ENCODE measurements around the gene MARS2.
"Not testable (repeated sequence)": the region's sequence is repeated elsewhere in the genome, so short reads cannot be mapped to it uniquely, and the experiment has no call there.

The MARS2 gene

DNA sequence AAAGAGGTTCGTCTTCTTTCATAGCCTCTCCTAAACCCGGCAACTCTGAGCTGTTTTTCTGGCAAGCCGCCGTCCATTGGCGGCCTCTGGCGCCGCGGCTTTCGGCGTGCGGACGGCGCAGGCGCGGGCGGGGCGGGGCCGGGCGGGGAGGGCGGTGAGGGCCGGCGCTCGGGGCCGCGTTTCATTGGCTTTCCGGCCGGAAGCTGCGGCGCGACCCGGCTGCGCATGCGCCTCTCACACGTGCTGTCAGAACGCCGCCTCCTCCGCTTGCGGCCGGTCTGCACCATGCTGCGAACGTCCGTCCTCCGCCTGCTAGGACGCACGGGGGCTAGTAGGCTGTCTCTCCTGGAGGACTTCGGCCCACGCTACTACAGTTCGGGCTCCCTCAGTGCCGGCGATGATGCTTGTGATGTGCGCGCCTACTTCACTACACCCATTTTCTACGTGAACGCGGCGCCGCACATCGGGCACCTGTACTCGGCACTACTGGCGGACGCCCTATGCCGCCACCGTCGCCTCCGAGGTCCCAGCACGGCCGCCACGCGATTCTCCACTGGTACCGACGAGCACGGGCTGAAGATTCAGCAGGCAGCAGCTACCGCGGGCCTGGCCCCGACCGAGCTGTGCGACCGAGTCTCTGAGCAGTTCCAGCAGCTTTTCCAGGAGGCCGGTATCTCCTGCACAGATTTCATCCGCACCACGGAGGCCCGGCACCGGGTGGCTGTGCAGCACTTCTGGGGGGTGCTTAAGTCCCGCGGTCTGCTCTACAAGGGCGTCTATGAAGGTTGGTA is at the start of gene MARS2:
TSS of gene MARS2 (plus strand) at position 249 of the 791 bp plus-strand sequence. CDS start at position 286, 37 bp downstream.
- peak; percentile 93 to 94 for DNase-seq

DNA sequence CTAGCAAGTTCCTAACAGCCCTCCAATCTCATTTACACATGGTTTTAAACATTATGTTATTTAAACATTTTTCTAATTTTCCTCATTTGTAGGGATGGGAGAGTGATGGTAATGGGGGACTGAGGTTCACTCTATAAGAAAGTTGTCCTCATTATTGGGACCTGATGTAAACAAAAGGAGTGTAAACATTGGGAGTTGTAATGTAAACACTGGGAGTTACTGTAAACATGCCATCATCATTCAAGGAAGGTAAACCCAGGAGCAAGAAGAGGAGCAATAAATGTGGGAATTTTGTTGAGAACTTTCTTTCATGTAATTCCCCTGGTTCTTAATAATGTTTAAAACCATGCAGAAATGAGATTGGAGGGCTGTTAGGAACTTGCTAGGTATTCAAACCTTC is 47.6 kb upstream of the MARS2 start:
- no peak for DNase-seq

DNA sequence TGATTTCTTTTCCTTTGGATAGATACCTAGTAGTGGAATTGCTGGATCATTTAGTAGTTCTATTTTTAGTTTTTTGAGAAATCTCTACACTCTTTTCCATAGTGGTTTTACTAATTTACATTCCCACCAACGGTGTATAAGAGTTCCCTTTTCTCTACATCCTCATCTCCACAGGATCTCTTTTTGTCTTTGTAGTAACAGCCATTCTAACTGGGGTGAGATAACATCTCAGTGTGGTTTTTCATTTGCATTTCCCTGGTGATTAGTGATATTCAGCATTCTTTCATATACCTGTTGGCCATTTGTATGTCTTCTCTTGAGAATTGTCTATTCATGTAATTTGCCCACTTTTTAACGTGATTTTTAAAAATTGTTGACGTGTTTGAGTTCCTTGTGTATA is 43.5 kb upstream of the MARS2 start:
- DNase-seq = no peak

DNA sequence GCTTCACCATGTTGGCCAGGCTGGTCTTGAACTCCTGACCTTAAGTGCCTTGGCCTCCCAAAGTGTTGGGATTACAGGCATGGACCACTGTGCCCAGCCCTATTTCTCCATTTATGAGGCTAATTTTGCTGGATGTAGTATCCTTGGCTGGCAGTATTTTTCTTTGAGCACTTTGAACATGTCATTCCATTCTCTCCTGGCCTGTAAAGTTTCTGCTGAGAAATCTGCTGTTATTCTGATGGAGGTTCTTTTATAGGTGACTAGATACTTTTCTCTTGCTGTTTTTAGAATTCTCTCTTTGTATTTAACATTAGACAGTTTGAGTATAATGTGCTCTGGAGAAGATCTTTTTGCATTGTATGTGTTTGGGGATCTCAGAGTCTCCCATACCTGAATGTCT is 38.9 kb upstream of the MARS2 start:
- no peak for DNase-seq

DNA sequence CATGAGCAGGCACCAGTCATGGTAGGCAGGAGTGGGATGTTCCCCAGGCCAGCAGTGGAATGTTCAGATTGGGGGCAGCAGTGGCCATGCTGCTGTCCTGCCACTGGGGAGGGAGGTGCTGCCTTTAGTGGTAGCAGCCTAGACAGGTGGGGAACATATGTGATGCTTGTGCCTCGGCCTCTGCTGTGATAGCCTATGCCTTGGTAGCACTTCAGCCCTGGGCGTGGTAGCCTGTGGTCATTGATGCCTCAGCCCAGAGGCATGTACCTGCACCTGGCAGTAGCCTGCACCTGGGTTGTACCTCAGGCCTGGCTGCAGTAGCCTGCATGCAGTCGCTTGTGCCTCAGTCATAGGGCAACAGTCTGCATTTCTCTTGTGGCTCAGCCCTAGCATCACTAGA is 36.9 kb upstream of the MARS2 start:
- no peak for DNase-seq

DNA sequence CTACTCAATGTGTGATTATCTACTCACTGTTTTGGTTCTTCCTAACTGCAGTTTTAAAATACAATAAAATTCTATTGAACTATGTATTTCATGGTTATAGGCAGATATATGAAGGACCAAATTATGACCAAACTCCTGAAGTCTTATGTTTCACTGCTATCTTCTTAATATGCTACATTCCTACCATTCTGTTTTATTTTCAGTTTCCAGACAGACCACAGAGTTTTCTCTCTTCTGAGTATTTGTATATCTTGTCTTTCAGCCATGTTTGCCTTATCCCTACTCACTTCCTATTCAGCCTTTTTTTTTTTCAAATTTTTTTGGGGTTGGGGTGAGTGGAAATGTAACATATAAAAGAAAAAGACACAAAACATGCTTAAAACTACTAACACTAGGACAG is 36.1 kb upstream of the MARS2 start:
- no peak for DNase-seq

DNA sequence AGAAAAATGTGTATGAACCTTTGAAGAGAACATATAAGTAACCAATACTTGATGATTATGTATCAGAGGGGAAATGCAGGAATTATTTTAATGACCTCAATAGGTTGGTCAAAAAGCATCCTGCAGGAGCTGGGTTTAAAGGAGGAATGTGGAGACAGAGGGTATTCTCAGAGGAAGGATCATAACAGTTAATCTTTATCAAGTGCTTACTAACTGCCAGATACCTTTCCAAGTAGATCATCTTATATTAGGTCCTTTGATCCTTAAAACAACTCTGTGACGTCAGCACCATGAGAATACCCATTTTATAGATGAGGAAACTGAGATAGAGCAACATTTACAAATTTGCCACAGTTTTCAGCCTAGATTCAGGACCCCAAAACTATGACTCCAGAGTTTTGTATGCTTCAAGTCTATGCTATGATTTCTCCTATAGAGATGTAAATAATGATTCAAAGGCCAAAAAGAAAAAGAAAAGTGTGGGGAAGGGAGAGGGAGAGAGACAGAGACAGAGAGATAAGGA is 32.7 kb upstream of the MARS2 start:
- DNase-seq = no peak

DNA sequence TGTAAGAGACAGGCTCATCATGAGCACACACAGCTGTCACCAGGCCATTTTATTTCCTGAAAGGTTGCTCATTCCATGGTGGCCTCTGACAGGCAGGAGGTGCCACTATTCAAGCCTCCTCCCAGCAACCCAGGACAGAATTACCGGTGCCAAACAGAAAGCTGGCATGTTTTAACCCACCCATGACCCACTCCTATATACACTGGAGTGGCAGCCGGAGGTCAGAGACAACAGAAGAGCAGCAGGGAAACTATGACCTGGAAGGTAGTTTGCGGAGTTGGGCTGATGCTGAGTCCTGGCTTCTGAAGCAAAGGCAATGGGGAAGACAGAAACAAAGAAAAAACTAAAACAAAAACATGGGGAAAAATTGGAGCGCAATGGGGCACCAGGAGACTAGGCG is 32.1 kb upstream of the MARS2 start:
- DNase-seq = no peak

DNA sequence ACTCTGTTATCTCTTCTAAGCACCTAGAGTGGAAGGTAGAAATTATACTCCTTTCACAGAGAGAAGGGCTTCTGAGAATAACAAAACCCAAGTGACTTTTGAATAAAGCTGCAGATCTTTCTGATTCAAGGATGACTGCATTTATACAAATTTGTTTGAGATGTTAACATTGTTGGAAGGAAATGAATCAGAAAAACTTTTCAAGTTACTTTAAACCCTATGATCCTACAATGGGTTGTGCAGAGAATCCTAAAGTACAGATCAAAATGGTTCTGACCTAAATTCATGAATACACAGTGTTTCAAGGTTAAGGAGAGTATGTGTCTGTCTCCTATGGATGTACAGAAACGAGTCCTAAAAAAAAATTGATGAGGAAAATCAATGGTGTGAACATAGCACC is 31.6 kb upstream of the MARS2 start:
- no peak for DNase-seq

DNA sequence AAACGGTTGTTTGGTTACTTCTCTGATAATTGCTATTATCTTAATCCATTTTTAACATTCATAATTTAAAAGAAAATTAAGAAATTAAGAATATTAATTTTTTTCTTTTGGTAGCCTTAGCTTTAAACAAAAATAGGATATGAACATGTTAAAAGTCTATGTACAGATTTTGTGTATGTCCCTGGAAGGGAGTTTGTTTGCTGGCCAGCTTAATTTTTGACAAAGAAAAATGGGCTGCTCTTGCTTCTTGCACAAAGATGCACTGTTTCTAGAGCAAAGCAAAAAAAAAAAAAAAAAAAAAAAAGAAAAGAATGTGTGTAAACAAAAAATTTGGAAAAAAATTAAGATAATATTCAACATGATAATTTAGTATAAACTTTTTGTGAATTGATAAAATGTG is 31.1 kb upstream of the MARS2 start:
- DNase-seq = no peak

DNA sequence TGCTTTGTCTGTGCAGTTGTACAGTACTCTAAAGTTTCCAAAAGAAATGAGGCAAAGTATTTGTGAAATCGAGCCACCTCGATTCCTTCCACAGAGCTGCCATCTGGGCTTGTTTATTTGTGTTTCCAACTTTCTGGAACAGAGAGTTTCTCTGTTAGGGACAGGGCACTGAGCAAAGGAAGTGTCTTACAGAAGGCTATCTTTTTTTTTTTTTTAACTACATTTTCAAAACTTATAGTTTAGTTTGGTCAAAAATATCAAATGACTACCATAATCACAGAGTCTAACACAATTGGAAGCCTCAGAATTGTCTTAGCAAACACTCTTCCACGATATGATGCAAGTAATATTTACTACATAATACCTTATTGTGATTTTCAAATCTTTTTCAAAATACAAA is 30.6 kb upstream of the MARS2 start:
- no peak for DNase-seq

DNA sequence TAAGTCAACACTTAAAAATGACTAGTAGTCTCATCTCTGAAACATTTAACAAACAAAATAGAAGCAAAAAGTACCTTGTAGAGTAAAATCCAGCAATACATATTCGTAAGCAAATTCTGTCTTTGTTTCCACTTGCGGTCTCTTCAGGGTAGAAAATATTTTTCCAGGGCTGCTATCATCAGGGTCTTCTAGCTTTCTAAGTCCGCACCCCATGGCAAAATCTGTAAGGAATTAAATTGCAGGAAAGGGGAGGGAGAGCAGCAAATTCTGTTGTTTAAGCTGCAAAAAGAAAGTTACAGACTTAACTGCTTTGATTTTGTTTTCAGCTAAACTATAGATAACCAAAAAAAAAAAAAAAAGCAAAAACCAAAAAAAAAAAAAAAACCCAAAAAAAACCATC is 29.9 kb upstream of the MARS2 start, which contains the start of gene RFTN2:
TSS of gene RFTN2 (minus strand) at position 342 of the 400 bp plus-strand sequence. CDS start at position 213, 129 bp downstream.
- no peak for DNase-seq

DNA sequence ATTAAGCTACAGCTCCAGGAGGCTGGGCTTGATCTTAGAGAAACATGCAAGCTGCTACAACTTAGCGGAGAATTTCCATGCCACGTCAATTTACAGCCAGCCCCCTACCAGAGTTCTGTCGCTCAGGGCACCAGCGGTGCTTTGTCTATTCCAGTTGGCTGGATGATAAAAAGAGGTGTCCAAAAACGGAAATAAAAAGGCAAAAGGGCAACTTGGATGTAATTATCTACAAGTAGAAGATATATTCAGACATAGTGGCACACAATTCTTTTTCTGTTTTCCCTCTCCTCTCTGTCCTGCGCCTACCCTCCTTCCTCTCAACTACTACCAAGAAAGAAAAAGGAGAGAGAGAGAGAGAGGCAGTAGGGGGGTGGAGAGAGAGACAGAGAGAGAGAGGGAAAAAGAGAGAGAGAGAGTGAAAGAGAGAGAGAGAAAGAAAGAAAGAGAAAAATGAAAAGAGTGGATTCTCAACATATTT is 29.4 kb upstream of the MARS2 start:
- DNase-seq = no peak

DNA sequence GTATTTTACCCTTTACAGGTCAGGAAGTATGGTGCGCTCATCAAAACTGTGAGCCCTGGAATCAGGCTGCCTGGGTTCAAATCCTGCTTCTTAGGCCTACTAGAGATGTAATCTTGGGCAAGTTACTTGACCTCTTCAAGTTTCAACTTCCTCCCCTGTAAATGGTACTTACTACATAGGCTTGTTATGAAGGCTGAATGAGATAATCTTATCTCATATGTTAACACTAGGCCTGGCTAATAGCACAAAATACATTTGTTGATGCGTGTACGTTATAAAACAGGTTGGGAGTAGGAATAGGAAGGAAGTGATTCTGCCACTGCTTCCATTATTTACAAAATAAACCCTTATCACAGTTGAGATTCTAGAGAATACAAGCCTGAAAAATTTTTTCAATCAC is 28.1 kb upstream of the MARS2 start:
- DNase-seq = no peak

DNA sequence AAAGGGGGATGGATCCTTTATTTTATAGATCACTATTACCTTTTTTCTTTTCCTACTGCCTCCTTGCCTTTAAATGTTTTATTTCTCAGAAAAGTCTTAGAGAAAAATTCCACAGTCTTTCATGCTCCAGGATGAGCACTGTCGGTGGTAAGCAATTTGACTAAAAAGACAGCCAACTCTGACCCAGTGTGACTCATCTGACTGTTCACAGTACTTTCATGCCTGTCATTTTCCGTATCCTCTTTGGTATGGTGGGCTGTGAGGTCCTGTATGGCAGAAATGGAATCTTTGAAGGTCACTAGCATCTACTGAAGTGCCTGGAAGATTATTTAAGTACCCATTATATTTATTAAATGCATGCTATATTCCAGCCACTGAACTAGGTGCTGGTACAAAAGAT is 27.7 kb upstream of the MARS2 start:
- DNase-seq = no peak

DNA sequence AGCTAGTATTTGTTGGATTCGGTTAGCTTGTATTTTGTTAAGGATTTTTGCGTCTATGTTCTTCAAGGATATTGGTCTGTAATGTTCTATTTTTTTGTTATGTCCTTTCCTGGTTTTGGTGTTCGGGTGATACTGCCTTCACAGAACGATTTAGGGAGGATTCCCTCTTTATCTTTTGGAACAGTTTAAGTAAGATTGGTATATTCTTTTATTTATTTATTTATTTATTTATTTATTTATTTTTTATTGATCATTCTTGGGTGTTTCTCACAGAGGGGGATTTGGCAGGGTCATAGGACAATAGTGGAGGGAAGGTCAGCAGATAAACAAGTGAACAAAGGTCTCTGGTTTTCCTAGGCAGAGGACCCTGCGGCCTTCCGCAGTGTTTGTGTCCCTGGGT is 10.0 kb upstream of the MARS2 start:
- DNase-seq = not testable (repeated sequence)

DNA sequence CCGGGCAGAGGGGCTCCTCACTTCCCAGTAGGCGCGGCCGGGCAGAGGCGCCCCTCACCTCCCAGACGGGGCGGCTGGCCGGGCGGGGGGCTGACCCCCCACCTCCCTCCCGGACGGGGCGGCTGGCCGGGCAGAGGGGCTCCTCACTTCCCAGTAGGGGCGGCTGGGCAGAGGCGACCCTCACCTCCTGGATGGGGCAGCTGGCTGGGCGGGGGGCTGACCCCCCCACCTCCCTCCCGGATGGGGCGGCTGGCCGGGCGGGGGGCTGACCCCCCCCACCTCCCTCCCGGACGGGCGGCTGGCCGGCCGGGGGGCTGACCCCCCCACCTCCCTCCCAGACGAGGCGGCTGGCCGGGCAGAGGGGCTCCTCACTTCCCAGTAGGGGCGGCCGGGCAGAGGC is 9.2 kb upstream of the MARS2 start:
- DNase-seq = not testable (repeated sequence)

DNA sequence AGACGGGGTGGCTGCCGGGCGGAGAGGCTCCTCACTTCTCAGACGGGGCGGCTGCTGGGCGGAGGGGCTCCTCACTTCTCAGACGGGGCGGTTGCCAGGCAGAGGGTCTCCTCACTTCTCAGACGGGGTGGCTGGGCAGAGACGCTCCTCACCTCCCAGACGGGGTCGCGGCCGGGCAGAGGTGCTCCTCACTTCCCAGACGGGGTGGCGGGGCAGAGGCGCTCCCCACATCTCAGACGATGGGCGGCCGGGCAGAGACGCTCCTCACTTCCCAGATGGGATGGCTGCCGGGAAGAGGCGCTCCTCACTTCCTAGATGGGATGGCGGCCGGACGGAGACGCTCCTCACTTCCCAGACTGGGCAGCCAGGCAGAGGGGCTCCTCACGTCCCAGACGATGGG is 8.6 kb upstream of the MARS2 start:
- DNase-seq = not testable (repeated sequence)

DNA sequence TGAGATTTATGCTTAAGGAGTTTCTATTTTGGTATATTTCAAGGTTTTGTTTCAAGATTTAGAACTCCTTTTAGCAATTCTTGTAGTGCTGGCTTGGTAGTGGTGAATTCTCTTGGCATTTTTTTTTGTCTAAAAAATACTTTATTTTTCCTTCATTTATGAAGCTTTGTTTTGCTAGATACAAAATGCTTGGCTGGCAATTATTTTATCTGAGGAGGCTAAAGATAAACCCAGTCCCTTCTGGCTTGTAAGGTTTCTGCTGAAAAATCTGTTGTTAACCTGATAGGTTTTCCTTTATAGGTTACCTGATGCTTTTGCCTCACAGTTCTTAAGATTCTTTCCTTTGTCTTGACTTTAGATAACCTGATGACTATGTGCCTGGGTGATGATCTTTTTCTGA is 5.4 kb upstream of the MARS2 start:
- not testable (repeated sequence) for DNase-seq

DNA sequence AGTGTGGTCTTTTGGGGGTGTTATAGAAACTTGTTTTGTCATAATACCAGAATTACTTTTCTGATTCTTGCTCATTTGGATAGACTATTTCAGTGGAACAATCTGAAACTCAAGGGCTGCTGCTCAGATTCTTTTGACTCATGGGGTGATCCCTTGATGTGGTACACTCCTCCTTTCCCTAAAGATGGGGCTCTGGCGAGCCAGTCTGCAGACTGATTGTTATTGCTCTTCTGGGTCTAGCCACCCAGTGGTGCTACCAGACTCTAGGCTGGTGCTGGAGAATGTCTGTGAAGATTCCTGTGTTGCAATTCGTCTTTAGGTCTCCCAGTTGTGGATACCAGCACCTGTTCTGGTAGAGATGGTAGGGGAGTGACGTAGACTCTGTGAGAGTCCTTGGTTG is 4.2 kb upstream of the MARS2 start:
- DNase-seq = no peak

DNA sequence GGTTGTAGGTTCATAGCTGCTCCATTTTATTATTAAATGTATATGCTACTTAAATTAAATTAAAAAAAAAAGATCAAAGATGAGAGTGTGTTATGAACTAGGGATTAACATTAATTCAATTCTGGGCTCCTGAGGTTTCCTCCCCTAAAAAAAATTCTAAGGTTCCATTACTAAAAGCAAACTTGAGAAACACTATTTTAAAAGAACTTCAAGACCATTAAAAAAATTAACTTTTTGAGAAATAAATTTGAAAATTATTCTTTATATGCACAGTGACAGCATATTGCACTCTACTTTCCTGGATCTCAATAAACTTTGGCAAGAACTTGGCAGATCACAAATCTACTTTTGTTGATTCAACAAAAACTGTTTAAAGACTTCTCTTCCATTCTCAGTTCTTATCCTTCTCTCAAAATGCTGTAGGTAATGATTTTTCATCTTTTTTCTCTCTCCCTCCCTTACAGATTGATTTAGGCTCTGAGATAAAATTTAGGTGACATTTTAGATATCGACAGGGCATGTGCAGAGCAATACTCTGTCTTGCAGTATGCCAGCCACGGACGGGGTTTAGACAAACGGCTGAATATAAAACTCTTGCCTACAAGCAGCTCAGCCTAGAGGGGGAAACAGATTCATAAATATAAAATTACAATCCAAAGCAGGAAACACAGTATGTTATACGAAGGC is 592 bp upstream of the MARS2 start:
- DNase-seq = no peak

DNA sequence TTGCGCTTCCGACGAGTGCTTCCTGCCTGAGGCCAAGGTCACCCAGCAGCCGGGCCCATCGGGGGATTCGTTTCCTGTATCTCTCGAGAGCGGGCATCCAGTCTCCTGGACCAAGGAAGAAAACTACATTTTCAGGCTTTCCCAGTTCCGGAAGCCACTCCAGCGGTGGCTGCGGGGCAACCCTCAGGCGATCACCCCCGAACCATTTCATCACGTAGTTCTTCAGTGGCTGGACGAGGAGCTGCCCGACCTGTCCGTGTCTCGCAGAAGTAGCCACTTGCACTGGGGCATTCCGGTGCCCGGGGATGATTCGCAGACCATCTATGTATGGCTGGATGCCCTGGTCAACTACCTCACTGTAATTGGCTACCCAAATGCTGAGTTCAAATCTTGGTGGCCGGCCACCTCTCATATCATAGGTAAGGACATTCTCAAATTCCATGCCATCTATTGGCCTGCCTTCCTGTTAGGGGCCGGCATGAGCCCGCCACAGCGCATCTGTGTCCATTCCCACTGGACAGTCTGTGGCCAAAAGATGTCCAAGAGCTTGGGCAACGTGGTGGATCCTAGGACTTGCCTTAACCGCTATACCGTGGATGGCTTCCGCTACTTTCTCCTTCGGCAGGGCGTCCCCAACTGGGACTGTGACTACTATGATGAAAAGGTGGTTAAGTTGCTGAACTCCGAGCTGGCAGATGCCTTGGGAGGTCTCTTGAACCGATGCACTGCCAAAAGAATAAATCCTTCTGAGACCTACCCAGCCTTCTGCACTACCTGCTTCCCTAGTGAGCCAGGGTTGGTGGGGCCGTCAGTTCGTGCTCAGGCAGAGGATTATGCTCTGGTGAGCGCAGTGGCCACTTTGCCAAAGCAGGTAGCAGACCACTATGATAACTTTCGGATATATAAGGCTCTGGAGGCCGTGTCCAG is 1.0 kb downstream of the MARS2 start:
- DNase-seq = peak in 1 of 2 donors; percentile 0

DNA sequence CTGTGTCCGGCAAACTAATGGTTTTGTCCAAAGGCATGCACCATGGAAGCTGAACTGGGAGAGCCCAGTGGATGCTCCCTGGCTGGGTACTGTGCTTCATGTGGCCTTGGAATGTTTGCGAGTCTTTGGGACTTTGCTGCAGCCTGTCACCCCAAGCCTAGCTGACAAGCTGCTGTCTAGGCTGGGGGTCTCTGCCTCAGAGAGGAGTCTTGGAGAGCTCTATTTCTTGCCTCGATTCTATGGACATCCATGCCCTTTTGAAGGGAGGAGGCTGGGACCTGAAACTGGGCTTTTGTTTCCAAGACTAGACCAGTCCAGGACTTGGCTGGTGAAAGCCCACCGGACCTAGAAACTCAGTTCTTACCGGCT is 1.7 kb downstream of the MARS2 start:
- no peak for DNase-seq

Measured in CD4-positive, alpha-beta T cell treated with Interleukin-1 beta for 1 hour (primary cell).